HG03196 (cell line): ENCODE data around the gene COX14.
"Not testable (repeated sequence)": the region's sequence is repeated elsewhere in the genome, so short reads cannot be mapped to it uniquely, and the experiment has no call there.

Experiments used
- ATAC-seq: cut with Tn5 transposase; IDR thresholded peaks from one replicate; pipeline ENCODE4 v1.9.1; 2021; ENCODE audit not compliant: unreplicated experiment

Gene COX14

DNA sequence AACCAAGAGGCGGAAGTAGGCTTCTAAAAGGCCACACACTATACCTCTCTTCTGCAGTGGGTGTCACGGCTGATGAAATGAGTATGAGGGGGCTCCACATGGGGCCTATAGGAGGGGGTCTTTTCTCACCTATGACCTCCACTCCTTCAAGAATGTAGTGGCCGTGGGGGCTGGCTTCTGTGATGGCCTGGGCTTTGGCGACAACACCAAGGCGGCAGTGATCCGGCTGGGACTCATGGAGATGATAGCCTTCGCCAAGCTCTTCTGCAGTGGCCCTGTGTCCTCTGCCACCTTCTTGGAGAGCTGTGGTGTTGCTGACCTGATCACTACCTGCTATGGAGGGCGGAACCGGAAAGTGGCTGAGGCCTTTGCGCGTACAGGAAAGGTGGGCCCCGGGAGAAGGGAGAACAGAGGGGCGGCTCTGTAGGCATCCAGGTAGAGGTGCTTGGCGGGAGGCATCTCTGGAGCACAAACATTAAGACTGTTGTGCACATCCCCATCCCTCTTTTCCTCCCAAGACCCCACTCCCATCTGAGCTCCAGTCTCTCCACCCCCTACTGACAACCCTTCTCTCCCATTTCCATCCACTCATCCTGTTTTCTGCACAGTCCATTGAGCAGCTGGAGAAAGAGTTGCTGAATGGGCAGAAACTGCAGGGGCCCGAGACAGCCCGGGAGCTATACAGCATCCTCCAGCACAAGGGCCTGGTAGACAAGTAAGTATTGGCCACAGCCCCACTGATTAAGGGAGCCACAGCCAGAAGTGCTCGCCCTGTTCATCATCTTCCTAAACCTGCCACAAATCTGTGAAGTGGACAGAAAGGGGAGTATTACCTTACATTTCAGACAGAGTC is 4.4 kb upstream of the COX14 start:
- no peak for ATAC-seq

DNA sequence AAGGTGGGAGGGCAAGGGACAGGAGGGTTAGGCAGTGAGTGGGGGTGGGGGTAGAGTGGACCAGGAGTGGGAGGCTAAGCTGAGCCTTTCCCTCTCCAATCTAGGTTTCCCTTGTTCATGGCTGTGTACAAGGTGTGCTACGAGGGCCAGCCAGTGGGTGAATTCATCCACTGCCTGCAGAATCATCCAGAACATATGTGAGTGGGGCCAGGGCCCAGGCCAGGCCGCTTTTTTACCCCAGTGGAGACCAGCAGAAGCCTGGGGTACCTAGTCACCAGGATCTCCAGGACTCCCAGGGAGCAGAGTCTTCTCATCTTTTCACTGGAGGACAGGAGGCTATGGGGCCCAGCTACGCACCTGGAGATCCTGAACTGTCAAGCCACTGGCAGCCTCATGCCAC is 2.7 kb upstream of the COX14 start:
- ATAC-seq = no peak

- no peak for ATAC-seq
Observed at GRCh38 chr12:50110127-50110761, 1.8 kb upstream of the COX14 start.

- ATAC-seq = peak; percentile 22
Observed at GRCh38 chr12:50110762-50111351, 1.2 kb upstream of the COX14 start.

- no peak for ATAC-seq
Observed at GRCh38 chr12:50111395-50111692, 692 bp upstream of the COX14 start.

DNA sequence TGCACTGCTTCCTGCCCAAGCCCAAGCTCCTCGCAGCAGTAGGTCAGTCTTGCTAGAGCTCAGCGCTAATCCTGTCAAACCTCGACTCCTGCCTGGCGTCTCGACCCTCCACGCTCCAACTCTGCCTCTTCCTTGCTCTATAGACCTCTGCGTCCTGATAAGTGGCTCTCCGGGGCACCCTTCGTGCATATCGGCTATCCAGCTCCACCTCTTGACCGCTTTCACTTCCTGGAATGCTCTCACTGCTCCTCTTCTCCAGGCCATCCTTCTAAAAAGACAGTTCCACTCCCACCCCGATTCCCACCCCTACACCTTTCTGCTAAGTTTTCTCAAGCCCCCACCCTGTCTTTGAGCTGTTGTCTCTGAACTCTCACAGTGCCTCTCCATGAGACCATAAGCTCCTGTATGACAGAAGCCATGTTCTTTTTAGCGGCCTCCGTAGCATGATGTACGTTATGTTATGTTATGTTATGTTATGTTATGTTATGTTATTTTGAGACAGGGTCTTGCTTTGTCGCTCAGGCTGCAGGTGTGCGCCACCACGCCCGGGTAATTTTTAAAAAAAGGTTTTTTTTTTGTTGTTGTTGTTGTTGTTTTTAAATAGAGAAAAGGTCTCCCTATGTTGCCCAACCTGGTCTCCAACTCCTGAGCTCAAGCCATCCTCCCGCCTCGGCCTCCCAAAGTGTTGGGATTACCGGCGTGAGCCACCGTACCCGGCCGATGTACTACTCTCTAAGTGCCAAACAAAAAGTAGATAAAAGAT is 601 bp downstream of the COX14 start:
- peak; percentile 8 for ATAC-seq

- no peak for ATAC-seq
Observed at GRCh38 chr12:50117057-50117622, 5.1 kb downstream of the COX14 start.

- ATAC-seq = no peak
Observed at GRCh38 chr12:50119387-50119786, 7.4 kb downstream of the COX14 start.

- no peak for ATAC-seq
Observed at GRCh38 chr12:50120521-50120920, 8.5 kb downstream of the COX14 start.

- no peak for ATAC-seq
Observed at GRCh38 chr12:50120953-50121352, 8.9 kb downstream of the COX14 start.

GRCh38 chr12:50121641-50122040 is 9.6 kb downstream of the COX14 start:
- ATAC-seq = no peak

GRCh38 chr12:50123203-50123602 is 11.2 kb downstream of the COX14 start:
- no peak for ATAC-seq

- ATAC-seq = no peak
Observed at GRCh38 chr12:50127546-50127945, 15.5 kb downstream of the COX14 start.

GRCh38 chr12:50129290-50129689 is 17.3 kb downstream of the COX14 start:
- no peak for ATAC-seq

DNA sequence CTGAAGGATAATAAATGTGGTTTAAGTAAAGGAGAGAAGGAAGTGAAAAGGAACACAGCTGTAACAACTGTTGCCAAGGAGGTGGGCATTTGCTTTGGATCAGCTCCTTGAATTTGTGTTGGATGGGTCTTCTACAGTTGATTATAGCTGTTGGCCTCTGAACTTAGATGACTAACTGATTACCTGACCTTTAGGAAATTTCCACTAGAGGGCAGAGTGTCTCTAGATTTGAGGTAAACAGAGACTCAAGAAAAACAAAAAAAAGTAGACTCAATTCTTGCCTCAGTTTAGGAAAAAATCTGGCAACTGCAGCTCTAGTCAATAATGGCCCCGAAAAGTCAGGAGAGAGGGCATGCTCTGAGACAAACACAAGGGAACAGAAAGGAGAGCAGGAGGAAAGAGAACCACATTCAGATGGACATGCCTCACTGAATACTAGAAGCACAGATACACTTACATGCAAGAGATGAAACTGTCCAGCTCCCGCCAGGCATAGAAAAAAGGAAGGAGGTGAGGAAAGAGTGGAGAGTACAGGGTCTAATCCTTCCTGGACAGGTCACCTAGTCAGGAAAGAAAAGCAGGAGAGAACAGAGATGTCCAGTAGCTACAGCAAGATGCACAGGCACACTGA is 20.6 kb downstream of the COX14 start:
- ATAC-seq = no peak

- no peak for ATAC-seq
Observed at GRCh38 chr12:50142993-50143392, 31.0 kb downstream of the COX14 start.

DNA sequence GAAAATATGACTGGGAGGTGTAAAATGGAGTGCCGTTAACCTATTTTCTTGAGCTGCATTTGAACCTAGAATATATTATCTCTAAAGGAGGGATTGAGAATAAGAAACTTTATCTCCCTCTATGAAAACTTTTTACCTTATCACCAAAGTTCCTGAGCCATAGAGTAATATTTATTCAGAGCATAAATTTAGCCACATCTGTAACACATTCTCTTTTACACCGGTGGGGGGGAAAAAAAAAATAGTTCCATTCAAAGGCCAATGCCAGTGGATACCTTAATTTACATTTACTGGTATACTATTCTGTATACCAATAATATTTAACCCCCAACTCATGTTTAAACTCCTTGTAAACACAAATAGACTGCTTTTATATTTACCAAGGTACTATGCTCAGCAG is 33.4 kb downstream of the COX14 start:
- ATAC-seq = no peak

- ATAC-seq = no peak
Observed at GRCh38 chr12:50147281-50147680, 35.2 kb downstream of the COX14 start.

DNA sequence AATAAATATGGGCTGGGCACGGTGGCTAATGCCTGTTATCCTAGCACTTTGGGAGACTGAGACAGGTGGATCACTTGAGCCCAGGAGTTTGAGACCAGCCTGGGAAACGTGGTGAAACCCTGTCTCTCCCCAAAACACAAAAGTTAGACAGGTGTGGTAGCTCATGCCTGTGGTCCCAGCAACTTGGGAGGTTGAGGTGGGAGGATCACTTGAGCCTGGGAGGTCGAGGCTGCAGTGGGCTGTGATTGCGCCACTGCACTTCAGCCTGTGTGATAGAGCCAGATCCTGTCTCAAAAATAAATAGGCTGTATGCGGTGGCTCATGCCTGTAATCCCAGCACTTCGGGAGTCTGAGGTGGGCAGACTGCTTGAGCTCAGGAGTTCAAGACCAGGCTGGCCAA is 36.0 kb downstream of the COX14 start:
- ATAC-seq = not testable (repeated sequence)

DNA sequence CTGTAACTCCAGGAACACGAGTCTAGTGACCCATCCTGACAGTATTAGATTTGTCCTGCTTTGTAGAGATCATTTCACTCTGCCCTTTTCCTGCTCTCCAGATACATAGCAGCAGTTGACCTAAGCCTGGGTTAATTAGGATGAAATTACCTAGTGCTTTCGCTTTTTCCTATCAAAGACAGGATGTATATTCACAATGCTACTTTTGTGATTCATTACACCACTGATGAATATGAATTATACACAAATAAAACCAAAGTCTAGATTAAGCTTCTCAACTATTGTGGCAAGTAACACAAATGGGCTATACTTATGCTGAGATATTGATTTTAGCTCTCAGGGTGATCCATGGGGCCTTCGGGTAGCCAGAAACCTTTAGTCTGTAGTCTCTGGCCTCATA is 37.3 kb downstream of the COX14 start:
- no peak for ATAC-seq
